Breast epithelium (tissue), 4 donors: ENCODE data around the gene MBOAT2. TPM values are rescaled to one million over a fixed set of nuclear protein-coding genes. Genes with fewer than 3 reads are reported as not detected.

ENCODE experiments used
- DNase-seq, 2 donors: peaks; one replicate each; pipeline ENCODE4 v3.0.0-alpha.2; 2019; ENCODE audit warnings: low spot score in 2 of 2
- H3K27ac ChIP-seq, 2 donors: fragments of 200-600 bp; sonication (generic) in 1 of 2; one replicate each; pipeline ENCODE4 v1.5.1; 2016 to 2019; ENCODE audit warnings: mild to moderate bottlenecking in 1 of 2
- H3K27me3 ChIP-seq, 2 donors: fragments of 200-600 bp; sonication (generic) in 1 of 2; one replicate each; pipeline versions ENCODE4 v1.5.1 to v1.6.0; 2017 to 2019; ENCODE audit warnings: control low read depth in 1 of 2, mild to moderate bottlenecking in 1 of 2
- H3K36me3 ChIP-seq: fragments of 200-600 bp; one replicate; pipeline ENCODE4 v1.5.1; 2019
- H3K4me1 ChIP-seq, 2 donors: fragments of 200-600 bp; sonication (generic); one replicate each; pipeline ENCODE4 v1.5.1; 2016 to 2019; ENCODE audit warnings: control low read depth in 1 of 2
- H3K4me3 ChIP-seq, 3 donors: fragments of 200-600 bp; sonication (generic); 1 replicate in 2 of 3; 2 replicates in 1 of 3; pipeline ENCODE4 v1.5.1; 2016 to 2019; ENCODE audit warnings: mild to moderate bottlenecking in 3 of 3, moderate library complexity in 2 of 3
- H3K9me3 ChIP-seq, 2 donors: fragments of 200-600 bp; sonication (generic) in 1 of 2; one replicate each; pipeline ENCODE4 v1.5.1; 2016 to 2019; ENCODE audit warnings: control low read depth in 1 of 2
- CTCF ChIP-seq, 3 donors: fragments of 450-650 bp; IDR thresholded peaks; one replicate each; pipeline ENCODE4 v1.5.1; 2016 to 2017; ENCODE audit warnings: antibody characterized with exemption in 3 of 3, mild to moderate bottlenecking in 3 of 3, moderate library complexity in 3 of 3
- POLR2A ChIP-seq: fragments of 450-650 bp; IDR thresholded peaks from one replicate; pipeline ENCODE4 v1.6.1; 2016; ENCODE audit warnings: antibody characterized with exemption, mild to moderate bottlenecking, moderate library complexity
- POLR2AphosphoS5 ChIP-seq, 3 donors: sonication (generic); formaldehyde crosslinking; IDR thresholded peaks; one replicate each; pipeline ENCODE4 v1.6.1; 2017; ENCODE audit warnings: antibody characterized with exemption in 3 of 3
- intact Hi-C: fragments of 100-400 bp; cut with DNase I; formaldehyde crosslinking; loops from one replicate; pipeline ENCODE4 v1.15.1; 2023; ENCODE audit warnings: low total_unique reads
- total RNA-seq, 3 donors: library from RNA; depleted of rRNA; stranded (reverse); fragments of >200 nt; gene quantifications; one replicate each; pipeline ENCODE4 v1.1.0, GENCODE V29; 2016

MBOAT2 gene
- total RNA-seq, 3 donors from 2014 or later = 6.4 to 41.0 (median 23.6) TPM

GRCh38 chr2:8839189-8839965, 164.1 kb downstream of the MBOAT2 start:
- Histone ChIP-seq H3K4me1 (no peaks in the 10 kb centered on the region), H3K9me3 (no peaks in the 10 kb centered on the region), H3K36me3 (no peaks in the 10 kb centered on the region), H3K27me3 (no peaks in the 10 kb centered on the region), H3K27ac (no peak overlapping the region), H3K4me3 (no peak overlapping the region)
- intact Hi-C loops = no loop called here
- TF ChIP-seq POLR2A = no peak
- TF ChIP-seq POLR2AphosphoS5 (IDR thresholded peaks at IDR 0.05) = no peak
- TF ChIP-seq CTCF (IDR thresholded peaks at IDR 0.05) = no peak
- DNase-seq = no peak

GRCh38 chr2:8837795-8838140, 165.7 kb downstream of the MBOAT2 start:
- intact Hi-C loops = no loop called here
- no peaks in the 10 kb centered on the region for H3K27me3 ChIP-seq
- no peaks in the 10 kb centered on the region for H3K4me1 ChIP-seq
- DNase-seq = no peak
- H3K4me3 ChIP-seq = peak overlapping the region; percentile 87 to 98 (median 98)
- peak overlapping the region in 1 of 2 donors; percentile 86 for H3K27ac ChIP-seq
- no peaks in the 10 kb centered on the region for H3K36me3 ChIP-seq
- TF ChIP-seq POLR2A (no peak), POLR2AphosphoS5 (IDR thresholded peaks at IDR 0.05) (no peak), CTCF (IDR thresholded peaks at IDR 0.05) (no peak)
- no peaks in the 10 kb centered on the region for H3K9me3 ChIP-seq

- H3K4me3 ChIP-seq = peak within 1 kb of the TSS; percentile 87 to 98 (median 98)
- H3K36me3 ChIP-seq = no peaks in the 10 kb centered on the region
- intact Hi-C loops = no loop called here
- peak; percentile 71 to 94 (median 78) for TF ChIP-seq POLR2AphosphoS5 (IDR thresholded peaks at IDR 0.05)
- no peak for TF ChIP-seq POLR2A
- no peak for TF ChIP-seq CTCF (IDR thresholded peaks at IDR 0.05)
- H3K27ac ChIP-seq = peak within 1 kb of the TSS; percentile 78 to 86
- no peaks in the 10 kb centered on the region for H3K27me3 ChIP-seq
- no peaks in the 10 kb centered on the region for H3K4me1 ChIP-seq
- DNase-seq = peak; percentile 80 to 90
- H3K9me3 ChIP-seq = no peaks in the 10 kb centered on the region
These were observed 166.3 kb downstream of the MBOAT2 start, which contains the start of gene KIDINS220 for GRCh38 chr2:8836971-8837794. Gene KIDINS220, minus strand, starts transcription at chr2:8837613. Its CDS starts 10,520 bp downstream, at chr2:8827093.

- Histone ChIP-seq H3K27me3 (no peaks in the 10 kb centered on the region), H3K36me3 (no peaks in the 10 kb centered on the region), H3K9me3 (no peaks in the 10 kb centered on the region), H3K4me1 (no peaks in the 10 kb centered on the region), H3K4me3 (peak overlapping the region in 1 of 3 donors; percentile 13), H3K27ac (no peak overlapping the region)
- no peak for DNase-seq
- TF ChIP-seq CTCF (IDR thresholded peaks at IDR 0.05) (no peak), POLR2A (no peak), POLR2AphosphoS5 (IDR thresholded peaks at IDR 0.05) (no peak)
- intact Hi-C loops = no loop called here
These were observed 168.2 kb downstream of the MBOAT2 start for GRCh38 chr2:8835279-8835678.

GRCh38 chr2:8833853-8834252, 169.6 kb downstream of the MBOAT2 start:
- Histone ChIP-seq H3K27me3 (no peaks in the 10 kb centered on the region), H3K9me3 (no peaks in the 10 kb centered on the region), H3K27ac (no peak overlapping the region), H3K4me3 (no peak overlapping the region), H3K36me3 (peaks cover 4% of the 10 kb centered on the region), H3K4me1 (no peaks in the 10 kb centered on the region)
- no peak for DNase-seq
- TF ChIP-seq POLR2A (no peak), POLR2AphosphoS5 (IDR thresholded peaks at IDR 0.05) (no peak), CTCF (IDR thresholded peaks at IDR 0.05) (no peak)
- intact Hi-C loops = no loop called here
